ENCODE data around the gene STUM. TPM values are rescaled to one million over a fixed set of nuclear protein-coding genes. Genes with fewer than 3 reads are reported as not detected.

The STUM gene
- total and polyA plus RNA-seq, 10 of the 15 experiments (the other 5 are each of a cell fraction or from before 2014, with no cell fraction given): under 0.01 to 0.15 (median 0.09) TPM; not detected in 5

GRCh38 chr1:226534098-226534497, 14.5 kb upstream of the STUM start:
- in situ Hi-C loops (cut with MboI) (no loop called here), intact Hi-C loops (cut with micrococcal nuclease; ENCODE audit: unreplicated experiment) (no loop called here)
- Histone ChIP-seq H3K79me2 (ENCODE audit: control insufficient read depth, insufficient read depth, low read length) (no peaks in the 10 kb centered on the region), H3K27me3 (replicated peaks in 1 of 2; ENCODE audit: control insufficient read depth in 2 of 2, insufficient read depth in 2 of 2, low read length in 1 of 2) (peaks cover 0 to 3% of the 10 kb centered on the region in 2 experiments; a peak in 3 of 4 replicates), H3K4me1 (ENCODE audit: control insufficient read depth, insufficient read depth, low read length) (no peaks in the 10 kb centered on the region), H3K4me2 (ENCODE audit: control insufficient read depth, insufficient read depth) (no peak overlapping the region), H4K20me1 (ENCODE audit: control insufficient read depth, insufficient read depth) (no peaks in the 10 kb centered on the region), H3K9me3 (replicated peaks; ENCODE audit: control insufficient read depth, insufficient read depth, low read length) (no peaks in the 10 kb centered on the region), H3K9ac (ENCODE audit: control insufficient read depth, insufficient read depth, low read length) (no peak overlapping the region), H3K27ac (ENCODE audit: control insufficient read depth, insufficient read depth) (no peak overlapping the region), H3K36me3 (ENCODE audit: control insufficient read depth in 2 of 2, insufficient read depth in 2 of 2, low read length in 1 of 2) (no peaks in the 10 kb centered on the region), H3K4me3 (no peak overlapping the region), H2AFZ (ENCODE audit: control insufficient read depth, low read depth, low read length) (no peak overlapping the region)
- CTCF ChIA-PET: no interaction called here
- no TSS peak for BruUV-seq (replicated peaks)
- POLR2A ChIA-PET: no interaction called here
- RAD21 ChIA-PET (ENCODE audit: unreplicated experiment): no interaction called here
- SMC1A ChIA-PET (ENCODE audit: uncharacterized antibody, unreplicated experiment): interaction anchor here (1.0 to 1.9 kb wide), 2 partner anchors 13 to 29 kb away, joined by 4 to 5 read pairs; no protein-coding TSS in a partner anchor
- no peak for TF ChIP-seq CHD2 (IDR thresholded peaks at IDR 0.05; ENCODE audit: borderline replicate concordance, low read depth, low read length)
- TF ChIP-seq ETV6 (conservative IDR thresholded peaks at IDR 0.05 in 1 of 2, IDR thresholded peaks at IDR 0.05 in 1 of 2; ENCODE audit: borderline replicate concordance in 1 of 2, low read depth in 1 of 2): no peak
- no peak for TF ChIP-seq PML (IDR thresholded peaks at IDR 0.05; ENCODE audit: low read length)
- no peak for TF ChIP-seq NFYB (IDR thresholded peaks at IDR 0.05; ENCODE audit: insufficient read depth, low read depth, low read length)
- no peak for TF ChIP-seq IRF4 (IDR thresholded peaks at IDR 0.05; ENCODE audit: low read depth, low read length)
- no peak for TF ChIP-seq TCF7 (IDR thresholded peaks at IDR 0.05; ENCODE audit: borderline replicate concordance)
- TF ChIP-seq ZNF384 (IDR thresholded peaks at IDR 0.05; ENCODE audit: borderline replicate concordance, low read depth, low read length): no peak
- ATAC-seq: no peak
- WGBS (ENCODE audit: insufficient coverage, insufficient replicate concordance, low lambda C conversion rate, missing lambda C conversion rate): 28% methylated on average over 3 of the region's 3 CpGs
- no peak for DNase-seq (ENCODE audit: low read depth, low spot score)
- no peak for FAIRE-seq

GRCh38 chr1:226534645-226535044, 13.9 kb upstream of the STUM start:
- H4K20me1 ChIP-seq (ENCODE audit: control insufficient read depth, insufficient read depth): no peaks in the 10 kb centered on the region
- H3K27ac ChIP-seq (ENCODE audit: control insufficient read depth, insufficient read depth): no peak overlapping the region
- 38% methylated on average over 2 of the region's 2 CpGs for WGBS (ENCODE audit: insufficient coverage, insufficient replicate concordance, low lambda C conversion rate, missing lambda C conversion rate)
- CTCF ChIA-PET: no interaction called here
- no peak overlapping the region for H2AFZ ChIP-seq (ENCODE audit: control insufficient read depth, low read depth, low read length)
- DNase-seq (ENCODE audit: low read depth, low spot score): no peak
- H3K4me3 ChIP-seq: no peak overlapping the region
- FAIRE-seq: no peak
- no peak overlapping the region for H3K9ac ChIP-seq (ENCODE audit: control insufficient read depth, insufficient read depth, low read length)
- no peaks in the 10 kb centered on the region for H3K4me1 ChIP-seq (ENCODE audit: control insufficient read depth, insufficient read depth, low read length)
- TF ChIP-seq MTA3 (IDR thresholded peaks at IDR 0.05; ENCODE audit: borderline replicate concordance, low read length) (no peak), HCFC1 (IDR thresholded peaks at IDR 0.05; ENCODE audit: low read length) (no peak), YY1 (IDR thresholded peaks at IDR 0.05; ENCODE audit: low read depth, low read length) (no peak), HDGF (IDR thresholded peaks at IDR 0.05) (no peak), FOS (IDR thresholded peaks at IDR 0.05; ENCODE audit: borderline replicate concordance, extremely low read depth, insufficient read length) (no peak), RAD51 (IDR thresholded peaks at IDR 0.05) (no peak), TCF3 (IDR thresholded peaks at IDR 0.05; ENCODE audit: borderline replicate concordance, insufficient read depth, low read depth, low read length) (no peak), ZNF384 (IDR thresholded peaks at IDR 0.05; ENCODE audit: borderline replicate concordance, low read depth, low read length) (no peak)
- TF ChIP-seq, protein P1, sequence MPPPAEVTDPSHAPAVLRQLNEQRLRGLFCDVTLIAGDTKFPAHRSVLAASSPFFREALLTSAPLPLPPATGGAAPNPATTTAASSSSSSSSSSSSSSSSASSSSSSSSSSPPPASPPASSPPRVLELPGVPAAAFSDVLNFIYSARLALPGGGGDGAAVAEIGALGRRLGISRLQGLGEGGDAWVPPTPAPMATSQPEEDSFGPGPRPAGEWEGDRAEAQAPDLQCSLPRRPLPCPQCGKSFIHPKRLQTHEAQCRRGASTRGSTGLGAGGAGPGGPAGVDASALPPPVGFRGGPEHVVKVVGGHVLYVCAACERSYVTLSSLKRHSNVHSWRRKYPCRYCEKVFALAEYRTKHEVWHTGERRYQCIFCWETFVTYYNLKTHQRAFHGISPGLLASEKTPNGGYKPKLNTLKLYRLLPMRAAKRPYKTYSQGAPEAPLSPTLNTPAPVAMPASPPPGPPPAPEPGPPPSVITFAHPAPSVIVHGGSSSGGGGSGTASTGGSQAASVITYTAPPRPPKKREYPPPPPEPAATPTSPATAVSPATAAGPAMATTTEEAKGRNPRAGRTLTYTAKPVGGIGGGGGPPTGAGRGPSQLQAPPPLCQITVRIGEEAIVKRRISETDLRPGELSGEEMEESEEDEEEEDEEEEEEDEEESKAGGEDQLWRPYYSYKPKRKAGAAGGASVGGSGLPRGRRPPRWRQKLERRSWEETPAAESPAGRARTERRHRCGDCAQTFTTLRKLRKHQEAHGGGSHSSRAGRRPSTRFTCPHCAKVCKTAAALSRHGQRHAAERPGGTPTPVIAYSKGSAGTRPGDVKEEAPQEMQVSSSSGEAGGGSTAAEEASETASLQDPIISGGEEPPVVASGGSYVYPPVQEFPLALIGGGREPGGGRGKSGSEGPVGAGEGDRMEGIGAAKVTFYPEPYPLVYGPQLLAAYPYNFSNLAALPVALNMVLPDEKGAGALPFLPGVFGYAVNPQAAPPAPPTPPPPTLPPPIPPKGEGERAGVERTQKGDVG (CRISPR knock-in tag; IDR thresholded peaks at IDR 0.05): no peak
- in situ Hi-C loops (cut with MboI): no loop called here
- RAD21 ChIA-PET (ENCODE audit: unreplicated experiment): no interaction called here
- H3K4me2 ChIP-seq (ENCODE audit: control insufficient read depth, insufficient read depth): no peak overlapping the region
- POLR2A ChIA-PET: no interaction called here
- no peak for ATAC-seq
- SMC1A ChIA-PET (ENCODE audit: uncharacterized antibody, unreplicated experiment): interaction anchor here (1.9 kb wide), 1 partner anchor 13 kb away, joined by 5 read pairs; no protein-coding TSS in a partner anchor
- H3K79me2 ChIP-seq (ENCODE audit: control insufficient read depth, insufficient read depth, low read length): no peaks in the 10 kb centered on the region
- peaks cover 0 to 3% of the 10 kb centered on the region in 2 experiments; a peak in 3 of 4 replicates for H3K27me3 ChIP-seq (replicated peaks in 1 of 2; ENCODE audit: control insufficient read depth in 2 of 2, insufficient read depth in 2 of 2, low read length in 1 of 2)
- no TSS peak for BruUV-seq (replicated peaks)
- intact Hi-C loops (cut with micrococcal nuclease; ENCODE audit: unreplicated experiment): no loop called here
- H3K36me3 ChIP-seq (ENCODE audit: control insufficient read depth in 2 of 2, insufficient read depth in 2 of 2, low read length in 1 of 2): no peaks in the 10 kb centered on the region
- H3K9me3 ChIP-seq (replicated peaks; ENCODE audit: control insufficient read depth, insufficient read depth, low read length): no peaks in the 10 kb centered on the region
